DMS53 treated with DMSO at 0.1 percent for 48 hours (cell line): ENCODE results near the gene NANOG.
"Not testable (repeated sequence)": the region's sequence is repeated elsewhere in the genome, so short reads cannot be mapped to it uniquely, and the experiment has no call there.

Experiments used
- DNase-seq: peaks from one replicate; lab custom pipeline; 2025; ENCODE audit not compliant: unreplicated experiment; lab: John Stamatoyannopoulos, UW

The NANOG gene

GRCh38 chr12:7798750-7799308 lies 9.6 kb downstream of the NANOG start:
- DNase-seq: not testable (repeated sequence)

DNA sequence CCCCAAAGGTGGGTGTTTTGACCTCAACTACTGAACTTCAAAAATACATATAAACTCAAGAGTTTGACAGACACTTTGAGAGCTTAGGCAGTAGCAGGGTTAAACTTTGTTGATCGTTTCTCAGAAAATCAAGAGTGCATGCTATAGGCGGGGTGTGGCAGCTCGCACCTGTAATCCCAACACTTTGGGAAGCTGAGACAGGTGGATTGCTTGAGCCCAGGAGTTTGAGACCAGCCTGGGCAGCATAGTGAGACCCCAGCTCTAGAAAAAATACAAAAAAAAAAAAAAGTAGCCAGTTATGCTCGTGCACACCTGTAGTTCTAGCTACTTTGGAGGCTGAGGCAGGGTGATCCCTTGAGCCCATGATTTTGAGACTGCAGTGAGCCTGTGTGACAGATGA lies 12.3 kb downstream of the NANOG start:
- DNase-seq: no peak

DNA sequence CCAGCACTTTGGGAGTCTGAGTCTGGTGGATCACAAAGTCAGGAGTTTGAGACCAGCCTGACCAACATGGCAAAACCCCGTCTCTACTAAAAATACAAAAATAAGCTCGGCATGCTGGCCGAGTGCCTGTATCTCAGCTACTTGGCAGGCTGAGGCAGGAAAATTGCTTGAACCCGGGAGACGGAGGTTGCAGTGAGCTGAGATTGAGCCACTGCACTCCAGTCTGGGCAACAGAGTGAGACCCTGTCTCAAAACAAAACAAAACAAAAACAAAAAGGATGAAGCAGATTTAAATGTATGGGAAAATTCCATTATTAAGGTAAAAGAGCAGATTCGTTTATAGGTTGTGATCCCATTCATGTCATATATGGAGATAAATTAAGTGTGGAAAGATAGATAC lies 17.1 kb downstream of the NANOG start:
- DNase-seq: not testable (repeated sequence)

DNA sequence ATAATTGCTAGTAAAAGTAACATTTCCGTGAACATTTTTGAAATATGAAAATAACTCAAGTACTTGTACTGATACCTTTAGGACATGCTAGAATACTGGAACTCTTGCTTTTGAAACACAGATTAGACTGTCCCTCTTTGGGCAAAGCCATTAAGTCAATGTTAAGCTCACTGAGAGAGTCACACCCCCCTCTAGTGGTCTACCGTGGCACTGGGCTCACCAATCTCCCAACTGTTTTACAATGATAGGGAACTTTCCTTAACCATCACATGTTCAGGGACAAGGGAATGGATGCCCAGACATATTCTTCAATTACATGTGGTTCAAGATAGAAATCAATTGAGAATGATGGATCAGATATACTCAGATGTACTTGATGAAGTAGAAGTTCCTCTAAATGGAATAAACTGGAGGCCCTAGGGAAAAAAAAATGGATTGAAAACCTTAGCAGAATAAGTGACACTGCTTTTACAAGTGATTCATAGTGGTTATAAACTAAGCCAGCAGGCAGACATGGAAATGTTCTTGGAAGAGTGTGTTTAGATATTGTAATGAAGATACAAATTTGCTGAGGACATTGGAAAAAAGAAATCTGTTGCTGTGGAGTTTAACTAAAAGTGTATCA lies 17.8 kb downstream of the NANOG start:
- peak; percentile 71 for DNase-seq

- not testable (repeated sequence) for DNase-seq
These were observed 36.6 kb downstream of the NANOG start for GRCh38 chr12:7825754-7826153.

- not testable (repeated sequence) for DNase-seq
These were observed 40.5 kb downstream of the NANOG start for GRCh38 chr12:7829737-7830136.

- DNase-seq: peak; percentile 56
These were observed 43.0 kb downstream of the NANOG start for GRCh38 chr12:7832059-7832696.

- DNase-seq: not testable (repeated sequence)
These were observed 44.0 kb downstream of the NANOG start for GRCh38 chr12:7833201-7833600.

GRCh38 chr12:7833831-7834230 lies 44.6 kb downstream of the NANOG start:
- no peak for DNase-seq

DNA sequence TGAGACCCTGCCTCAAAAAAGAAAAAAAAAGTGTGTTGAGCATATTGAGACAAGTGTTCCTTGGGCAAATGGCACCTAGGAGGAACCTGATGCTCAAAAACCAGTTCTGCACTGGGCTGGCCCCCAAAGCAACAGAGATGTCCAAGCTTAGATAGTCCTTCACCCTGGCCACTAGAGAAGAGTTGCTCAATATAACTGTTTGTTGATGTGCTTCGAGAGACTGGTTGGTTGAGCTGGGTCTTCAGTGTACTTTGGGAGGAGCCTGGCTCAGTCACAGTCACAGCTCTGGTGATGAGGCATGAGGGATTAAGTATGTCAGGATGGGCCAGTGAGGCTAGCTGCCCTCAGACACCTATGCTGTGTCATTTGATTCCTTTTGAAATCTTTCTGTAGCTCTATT lies 45.5 kb downstream of the NANOG start:
- no peak for DNase-seq

- DNase-seq: no peak
These were observed 45.9 kb downstream of the NANOG start for GRCh38 chr12:7835116-7835515.

DNA sequence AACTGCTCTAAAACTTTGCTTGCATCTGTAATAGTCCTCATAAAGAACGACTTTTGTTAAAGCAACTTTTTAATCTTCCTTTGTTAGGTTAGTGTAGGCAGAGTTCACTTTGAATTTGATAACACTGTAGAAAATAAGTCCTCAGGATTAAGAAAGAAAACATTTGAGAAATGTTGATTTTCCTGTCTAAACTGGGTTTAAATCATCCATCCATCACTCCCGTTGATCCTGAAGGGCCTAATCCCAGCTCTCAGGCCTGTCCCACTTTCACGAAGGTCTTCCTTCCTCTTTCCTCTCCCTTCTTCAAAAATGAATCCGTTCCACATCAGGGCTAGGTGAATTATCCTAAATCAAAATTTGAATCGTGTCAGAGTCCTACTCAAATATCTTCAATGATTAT lies 46.6 kb downstream of the NANOG start:
- DNase-seq: no peak

DNA sequence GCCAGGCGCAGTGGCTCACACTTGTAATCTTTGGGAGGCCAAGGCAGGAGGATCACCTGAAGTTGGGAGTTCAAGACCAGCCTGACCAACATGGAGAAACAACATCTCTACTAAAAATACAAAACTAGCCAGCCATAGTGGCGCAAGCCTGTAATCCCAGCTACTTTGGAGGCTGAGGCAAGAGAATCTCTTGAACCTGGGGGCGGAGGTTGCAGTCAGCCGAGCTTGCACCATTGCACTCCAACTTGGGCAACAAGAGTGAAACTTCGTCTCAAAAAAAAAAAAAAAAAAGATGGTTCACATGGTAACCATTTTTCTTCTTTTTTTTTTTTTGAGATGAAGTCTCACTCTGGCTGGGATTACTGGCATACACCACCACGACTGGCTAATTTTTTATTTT lies 48.2 kb downstream of the NANOG start:
- DNase-seq: no peak

GRCh38 chr12:7839226-7839625 lies 50.0 kb downstream of the NANOG start:
- not testable (repeated sequence) for DNase-seq

GRCh38 chr12:7839848-7840247 lies 50.6 kb downstream of the NANOG start:
- not testable (repeated sequence) for DNase-seq

GRCh38 chr12:7842444-7842843 lies 53.2 kb downstream of the NANOG start:
- DNase-seq: not testable (repeated sequence)

DNA sequence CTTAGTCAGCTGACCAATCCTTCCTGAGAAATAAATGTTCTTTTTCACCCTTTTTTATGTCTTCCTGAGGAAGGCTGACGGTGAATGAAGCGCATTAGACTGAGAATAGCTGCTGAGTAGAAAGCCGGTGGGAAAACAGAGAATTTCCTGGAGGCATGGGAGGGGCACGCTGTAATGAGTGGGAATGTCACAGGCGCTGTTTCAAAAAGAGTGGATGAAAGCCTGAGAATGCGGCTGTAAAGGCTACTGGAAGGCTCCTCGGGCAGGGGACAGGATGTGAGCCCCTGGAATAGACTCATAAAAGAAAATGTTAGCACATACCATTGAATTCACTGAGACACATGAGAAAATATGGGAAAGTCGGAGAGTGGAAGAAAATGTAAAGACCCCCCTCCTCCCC lies 53.9 kb downstream of the NANOG start:
- not testable (repeated sequence) for DNase-seq

DNA sequence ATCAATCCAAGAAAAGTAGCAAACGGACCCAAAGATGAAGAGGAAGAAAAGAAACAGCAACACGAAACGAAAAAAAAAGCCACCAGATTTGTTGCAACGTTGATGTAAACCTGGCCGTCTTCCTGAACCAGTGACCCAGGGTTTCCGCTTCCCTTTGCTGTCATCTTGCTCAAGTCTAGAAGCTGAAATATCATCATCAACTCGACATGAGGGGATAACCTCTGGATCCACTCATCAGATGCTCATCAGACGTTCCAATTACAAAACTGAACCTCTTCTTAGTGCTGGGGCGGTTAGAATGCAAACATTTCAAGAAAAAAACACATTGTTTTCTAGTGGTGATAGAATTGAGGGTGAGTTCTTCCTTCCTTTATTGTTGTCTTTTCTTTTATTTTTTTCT lies 54.4 kb downstream of the NANOG start:
- DNase-seq: not testable (repeated sequence)

GRCh38 chr12:7844116-7844515 lies 54.9 kb downstream of the NANOG start:
- no peak for DNase-seq

DNA sequence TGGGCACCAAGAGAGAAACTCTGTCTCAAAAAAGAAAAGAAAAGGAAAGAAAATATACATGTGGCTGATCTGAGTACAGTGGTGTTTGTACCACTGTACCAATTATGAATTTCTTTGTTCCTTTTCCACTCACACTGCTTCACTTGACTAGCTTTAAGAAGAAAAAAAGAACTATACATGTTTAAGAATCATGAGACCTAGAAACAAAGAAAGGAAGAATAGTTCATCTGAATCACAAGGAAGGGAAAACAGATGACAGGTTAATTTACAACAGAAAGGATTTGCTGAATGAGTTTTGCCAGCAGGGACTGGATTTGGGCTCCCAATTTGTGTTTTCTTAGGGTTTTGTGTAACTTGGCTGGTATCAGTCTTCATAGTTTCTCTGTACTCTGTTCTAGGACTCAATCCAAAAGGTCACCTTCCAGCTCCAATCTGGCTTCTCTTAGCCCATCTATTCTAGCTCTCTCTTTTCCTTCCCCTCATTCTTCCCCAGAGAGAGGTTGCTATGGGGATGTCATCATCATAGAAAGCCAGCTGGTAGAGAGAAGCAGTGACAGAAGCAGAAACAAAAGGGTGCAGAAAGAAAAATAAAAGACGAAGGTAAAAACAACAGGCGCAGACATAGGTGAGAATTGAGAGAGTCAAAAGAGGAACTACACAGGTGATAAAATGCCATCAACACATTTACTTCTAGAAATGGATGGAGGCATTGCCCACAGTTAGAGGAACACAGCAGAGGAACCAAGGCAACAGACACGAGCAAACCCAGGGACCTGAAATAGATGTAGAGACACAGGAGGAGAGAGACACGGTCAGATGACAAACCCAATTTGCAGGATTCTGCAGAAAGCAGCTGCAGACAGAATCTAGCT lies 58.3 kb downstream of the NANOG start:
- DNase-seq: not testable (repeated sequence)

DNA sequence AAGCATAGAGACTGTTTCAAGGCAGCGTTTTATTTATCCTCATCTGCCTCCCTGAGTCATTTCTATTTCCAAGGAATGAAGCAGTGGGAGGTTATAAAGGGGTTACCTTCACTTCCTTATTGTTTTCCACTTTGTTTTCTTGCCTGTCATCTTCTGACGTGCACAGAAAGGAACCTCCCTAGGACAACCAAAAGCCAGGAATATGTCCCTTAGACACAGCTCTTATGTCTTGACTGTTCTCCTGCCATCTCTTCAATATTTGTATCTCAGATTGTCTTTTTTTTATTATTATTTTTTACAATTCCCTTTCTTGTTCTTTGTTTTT lies 58.9 kb downstream of the NANOG start:
- DNase-seq: not testable (repeated sequence)
